HEK293T (cell line): ENCODE data around the gene APOO.

Experiments used
- BHLHE40 ChIP-seq: fragments of 450-650 bp; IDR thresholded peaks from 2 replicates; pipeline ENCODE4 v1.6.1; 2016; ENCODE audit warnings: mild to moderate bottlenecking, moderate library complexity, borderline replicate concordance
- ELF4 ChIP-seq: fragments of 450-650 bp; IDR thresholded peaks from 2 replicates; pipeline ENCODE4 v1.6.1; 2017; ENCODE audit warnings: antibody characterized with exemption
- FOXK2 ChIP-seq: fragments of 450-650 bp; IDR thresholded peaks from 2 replicates; pipeline ENCODE4 v1.6.1; 2016; ENCODE audit warnings: mild to moderate bottlenecking
- FOXM1 ChIP-seq: fragments of 450-650 bp; IDR thresholded peaks from 2 replicates; pipeline ENCODE4 v1.6.1; 2017; ENCODE audit warnings: mild to moderate bottlenecking, borderline replicate concordance
- HDGF ChIP-seq: fragments of 450-650 bp; IDR thresholded peaks from 2 replicates; pipeline ENCODE4 v1.6.1; 2017; ENCODE audit warnings: antibody characterized with exemption, borderline replicate concordance
- LEF1 ChIP-seq: fragments of 450-650 bp; IDR thresholded peaks from 2 replicates; pipeline ENCODE4 v1.6.1; 2017; ENCODE audit warnings: mild to moderate bottlenecking, borderline replicate concordance
- NFRKB ChIP-seq: fragments of 450-650 bp; IDR thresholded peaks from 2 replicates; pipeline ENCODE4 v1.6.1; 2016; ENCODE audit warnings: mild to moderate bottlenecking, moderate library complexity
- SUZ12 ChIP-seq: fragments of 450-650 bp; IDR thresholded peaks from 2 replicates; pipeline ENCODE4 v1.6.1; 2016; ENCODE audit warnings: mild to moderate bottlenecking
- TARDBP ChIP-seq: fragments of 450-650 bp; IDR thresholded peaks from 2 replicates; pipeline ENCODE4 v1.6.1; 2016
- ZNF384 ChIP-seq: fragments of 450-650 bp; IDR thresholded peaks from 2 replicates; pipeline ENCODE4 v1.6.1; 2016
- TF ChIP-seq, protein P1 (sequence below): fragments of 450-650 bp; IDR thresholded peaks from 2 replicates; pipeline ENCODE4 v1.6.1; 2016

DNA sequence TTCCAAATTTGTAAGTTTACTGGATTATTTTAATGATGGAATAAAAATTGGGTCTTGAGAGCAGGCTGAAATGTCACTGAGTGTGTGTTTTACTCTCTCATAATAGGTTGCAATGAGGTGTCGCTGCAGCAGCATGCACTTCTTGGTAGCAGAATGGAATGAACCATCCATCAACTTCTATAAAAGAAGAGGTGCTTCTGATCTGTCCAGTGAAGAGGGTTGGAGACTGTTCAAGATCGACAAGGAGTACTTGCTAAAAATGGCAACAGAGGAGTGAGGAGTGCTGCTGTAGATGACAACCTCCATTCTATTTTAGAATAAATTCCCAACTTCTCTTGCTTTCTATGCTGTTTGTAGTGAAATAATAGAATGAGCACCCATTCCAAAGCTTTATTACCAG is 122.2 kb downstream of the APOO start:
- no peak for TF ChIP-seq NFRKB
- TF ChIP-seq FOXM1, result no peak
- no peak for TF ChIP-seq FOXK2
- no peak for TF ChIP-seq HDGF
- no peak for TF ChIP-seq BHLHE40
- TF ChIP-seq TARDBP, result no peak
- no peak for TF ChIP-seq SUZ12
- no peak for TF ChIP-seq LEF1
- TF ChIP-seq, protein P1, sequence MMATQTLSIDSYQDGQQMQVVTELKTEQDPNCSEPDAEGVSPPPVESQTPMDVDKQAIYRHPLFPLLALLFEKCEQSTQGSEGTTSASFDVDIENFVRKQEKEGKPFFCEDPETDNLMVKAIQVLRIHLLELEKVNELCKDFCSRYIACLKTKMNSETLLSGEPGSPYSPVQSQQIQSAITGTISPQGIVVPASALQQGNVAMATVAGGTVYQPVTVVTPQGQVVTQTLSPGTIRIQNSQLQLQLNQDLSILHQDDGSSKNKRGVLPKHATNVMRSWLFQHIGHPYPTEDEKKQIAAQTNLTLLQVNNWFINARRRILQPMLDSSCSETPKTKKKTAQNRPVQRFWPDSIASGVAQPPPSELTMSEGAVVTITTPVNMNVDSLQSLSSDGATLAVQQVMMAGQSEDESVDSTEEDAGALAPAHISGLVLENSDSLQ, result no peak
- TF ChIP-seq ELF4, result no peak
- TF ChIP-seq ZNF384, result no peak
